Measurements from ENCODE around the gene CFAP61. TPM values are rescaled to one million over a fixed set of nuclear protein-coding genes. Genes with fewer than 3 reads are reported as not detected.

Gene CFAP61
- total RNA-seq, 1 donor from 2014 or later = 2.0 TPM

Small RNAs within 50 kb of the gene (small RNA-seq; reads per million reads assigned to genes)
- not detected for gene RN7SL690P

Other genes starting within 250 kb of the CFAP61 start
- gene NAA20, start 35.2 kb upstream of the CFAP61 start, total RNA-seq = 46.5 TPM
- gene CRNKL1, start 66 bp upstream of the CFAP61 start, total RNA-seq = 74.6 TPM